ENCODE measurements around the gene ARSB.

The ARSB gene

DNA sequence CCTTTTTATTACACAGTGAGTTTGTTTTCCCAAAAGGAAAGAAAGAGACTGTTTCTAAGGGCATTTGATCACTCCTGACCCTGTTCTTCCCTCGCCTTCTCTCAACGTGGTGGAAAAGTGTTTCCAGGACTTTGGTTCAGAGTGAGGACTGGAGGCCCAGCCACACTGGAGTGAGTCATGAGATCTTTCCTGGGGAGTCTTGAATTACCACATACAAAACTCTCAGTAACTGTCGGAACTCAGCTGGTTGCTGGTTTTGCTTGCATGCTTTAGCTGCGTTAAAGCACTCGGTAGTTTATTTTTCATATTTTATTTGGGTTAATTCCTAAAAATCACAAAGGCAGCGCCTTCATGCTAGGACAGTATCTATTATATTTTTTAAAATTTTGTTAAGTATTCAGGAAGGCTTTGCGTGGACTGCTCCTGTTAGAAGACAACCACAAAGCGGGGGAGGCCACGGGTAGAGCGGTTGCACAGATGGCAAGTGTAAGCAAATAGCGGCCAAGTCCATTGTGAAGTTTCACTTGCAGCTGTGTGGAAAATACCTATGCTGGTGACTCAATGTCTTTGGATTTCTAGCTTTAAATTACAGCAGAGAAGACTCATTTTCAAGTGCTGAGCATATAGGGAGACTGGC lies 77.7 kb downstream of the ARSB start:
- no peaks in the 10 kb centered on the region for H3K36me3 ChIP-seq (ENCODE audit: control insufficient read depth, insufficient read depth, low read length)
- H3K27ac ChIP-seq (ENCODE audit: insufficient read depth, low read length, poor library complexity, severe bottlenecking): no peak overlapping the region
- H3K27me3 ChIP-seq (replicated peaks; ENCODE audit: control insufficient read depth, insufficient read depth, low read length, poor library complexity, severe bottlenecking): no peaks in the 10 kb centered on the region
- no peak for DNase-seq
- H3K4me1 ChIP-seq (ENCODE audit: control insufficient read depth, insufficient read depth, low read length, poor library complexity, severe bottlenecking): no peaks in the 10 kb centered on the region
- H3K9me3 ChIP-seq (ENCODE audit: control insufficient read depth, low read length): no peaks in the 10 kb centered on the region
- no peak overlapping the region for H3K4me3 ChIP-seq (ENCODE audit: insufficient read depth, low read depth, low read length, poor library complexity, severe bottlenecking)

DNA sequence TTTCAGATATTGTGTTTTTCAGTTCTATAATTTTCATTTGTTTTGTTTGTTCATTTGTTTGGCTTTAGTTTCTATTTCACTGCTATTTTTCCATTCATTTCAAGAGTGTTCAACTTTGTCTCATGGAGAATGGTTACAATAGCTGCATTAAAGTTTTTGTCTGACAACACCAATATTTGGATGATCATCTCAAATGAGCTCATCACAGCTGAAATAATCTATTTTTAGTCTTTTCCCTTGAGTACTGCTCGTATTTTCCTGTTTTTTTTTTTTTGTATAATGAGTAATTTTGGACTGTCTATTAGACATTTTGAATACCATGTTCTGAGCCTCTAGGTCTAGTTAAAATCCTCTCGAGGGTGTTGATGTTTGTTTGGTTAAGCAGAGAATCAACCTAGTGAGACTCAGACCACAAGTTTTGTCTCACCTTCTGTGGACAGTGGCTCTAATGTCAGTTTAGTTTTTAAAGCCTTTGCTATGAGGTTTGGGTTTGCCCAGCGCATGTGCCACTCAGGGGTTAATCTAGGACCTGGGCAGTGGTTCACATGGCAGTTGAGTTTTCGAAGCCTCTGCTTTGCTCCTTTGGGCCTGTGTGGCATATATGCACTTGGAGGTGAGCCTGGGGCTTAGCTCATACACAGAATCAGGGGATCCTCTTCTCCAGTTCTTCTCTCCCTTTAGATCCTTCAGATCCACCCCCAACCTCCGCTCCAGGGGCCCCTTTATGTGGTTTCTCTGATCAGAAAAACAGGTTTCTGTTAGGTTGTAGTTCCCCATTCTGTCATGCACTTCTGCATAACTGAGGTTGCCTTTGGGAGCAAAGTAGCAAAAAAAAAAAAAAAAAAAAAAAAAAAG lies 79.8 kb downstream of the ARSB start:
- H3K4me1 ChIP-seq (ENCODE audit: control insufficient read depth, insufficient read depth, low read length, poor library complexity, severe bottlenecking): no peaks in the 10 kb centered on the region
- no peaks in the 10 kb centered on the region for H3K27me3 ChIP-seq (replicated peaks; ENCODE audit: control insufficient read depth, insufficient read depth, low read length, poor library complexity, severe bottlenecking)
- no peak for DNase-seq
- peaks cover 3% of the 10 kb centered on the region for H3K9me3 ChIP-seq (ENCODE audit: control insufficient read depth, low read length)
- H3K27ac ChIP-seq (ENCODE audit: insufficient read depth, low read length, poor library complexity, severe bottlenecking): no peak overlapping the region
- H3K36me3 ChIP-seq (ENCODE audit: control insufficient read depth, insufficient read depth, low read length): no peaks in the 10 kb centered on the region
- no peak overlapping the region for H3K4me3 ChIP-seq (ENCODE audit: insufficient read depth, low read depth, low read length, poor library complexity, severe bottlenecking)

DNA sequence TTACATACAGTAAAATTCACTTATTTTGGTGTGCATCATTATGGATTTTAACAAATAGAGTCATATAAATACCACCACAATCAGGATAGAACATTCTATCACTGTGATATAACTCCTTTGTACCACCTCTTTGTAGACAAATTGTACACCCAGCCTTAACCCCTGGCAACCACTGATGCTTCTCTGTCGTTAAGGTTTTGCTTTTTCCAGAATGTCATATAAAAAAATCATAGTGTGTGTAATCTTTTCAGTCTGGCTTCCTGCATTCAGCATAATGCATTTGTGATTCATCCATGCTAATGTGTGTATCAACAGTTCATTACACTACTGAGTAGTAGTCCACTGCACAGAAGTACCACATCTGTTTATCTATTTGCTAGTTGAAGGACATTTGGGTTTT lies 81.2 kb downstream of the ARSB start:
- H3K4me3 ChIP-seq (ENCODE audit: insufficient read depth, low read depth, low read length, poor library complexity, severe bottlenecking): no peak overlapping the region
- H3K36me3 ChIP-seq (ENCODE audit: control insufficient read depth, insufficient read depth, low read length): no peaks in the 10 kb centered on the region
- H3K4me1 ChIP-seq (ENCODE audit: control insufficient read depth, insufficient read depth, low read length, poor library complexity, severe bottlenecking): no peaks in the 10 kb centered on the region
- no peaks in the 10 kb centered on the region for H3K27me3 ChIP-seq (replicated peaks; ENCODE audit: control insufficient read depth, insufficient read depth, low read length, poor library complexity, severe bottlenecking)
- DNase-seq: no peak
- peaks cover 6% of the 10 kb centered on the region for H3K9me3 ChIP-seq (ENCODE audit: control insufficient read depth, low read length)
- no peak overlapping the region for H3K27ac ChIP-seq (ENCODE audit: insufficient read depth, low read length, poor library complexity, severe bottlenecking)

DNA sequence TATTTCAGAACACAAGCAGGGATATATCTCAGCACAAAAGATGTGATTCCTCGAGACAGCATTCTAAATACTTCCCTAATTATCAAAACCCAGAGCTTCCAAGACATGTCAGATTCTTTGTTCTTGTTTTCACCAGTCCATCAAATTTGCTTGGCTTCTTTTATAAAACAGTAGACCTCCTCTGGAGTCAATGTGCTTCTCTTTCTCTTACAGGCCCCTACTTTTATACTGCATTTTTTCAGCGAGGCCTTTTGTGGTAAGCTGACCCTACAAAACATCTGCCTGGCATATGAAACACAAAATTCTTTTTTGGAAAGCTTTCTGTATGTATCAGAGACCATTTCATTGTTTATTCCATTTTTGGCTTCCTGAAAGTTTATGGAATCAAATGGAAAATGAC lies 81.8 kb downstream of the ARSB start:
- Histone ChIP-seq H3K27ac (ENCODE audit: insufficient read depth, low read length, poor library complexity, severe bottlenecking) (no peak overlapping the region), H3K4me3 (ENCODE audit: insufficient read depth, low read depth, low read length, poor library complexity, severe bottlenecking) (no peak overlapping the region), H3K4me1 (ENCODE audit: control insufficient read depth, insufficient read depth, low read length, poor library complexity, severe bottlenecking) (no peaks in the 10 kb centered on the region), H3K27me3 (replicated peaks; ENCODE audit: control insufficient read depth, insufficient read depth, low read length, poor library complexity, severe bottlenecking) (no peaks in the 10 kb centered on the region), H3K36me3 (ENCODE audit: control insufficient read depth, insufficient read depth, low read length) (no peaks in the 10 kb centered on the region), H3K9me3 (ENCODE audit: control insufficient read depth, low read length) (peaks cover 7% of the 10 kb centered on the region)
- DNase-seq: no peak

DNA sequence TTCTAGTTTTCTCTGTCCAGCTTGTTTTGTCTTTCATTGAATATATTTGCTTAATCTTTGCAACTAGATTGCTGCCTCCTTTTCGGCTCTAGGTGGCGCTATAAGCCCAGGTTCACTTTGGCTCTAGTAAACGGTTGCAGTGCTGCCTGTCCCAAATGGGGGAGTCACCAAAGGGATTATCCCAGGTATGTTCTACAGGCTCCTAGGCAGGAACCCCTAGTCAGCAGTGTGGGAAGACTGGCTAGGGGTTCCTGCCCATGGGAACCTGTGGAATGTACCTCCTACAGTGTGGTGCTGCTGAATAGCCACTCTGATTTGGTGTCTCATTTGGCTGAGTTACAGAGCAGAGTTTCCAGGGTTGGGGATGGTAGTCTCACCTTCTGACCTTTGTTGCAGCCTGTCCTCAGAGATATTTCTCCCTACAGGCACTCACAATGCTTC lies 85.2 kb downstream of the ARSB start:
- H3K4me1 ChIP-seq (ENCODE audit: control insufficient read depth, insufficient read depth, low read length, poor library complexity, severe bottlenecking): no peaks in the 10 kb centered on the region
- no peaks in the 10 kb centered on the region for H3K27me3 ChIP-seq (replicated peaks; ENCODE audit: control insufficient read depth, insufficient read depth, low read length, poor library complexity, severe bottlenecking)
- H3K4me3 ChIP-seq (ENCODE audit: insufficient read depth, low read depth, low read length, poor library complexity, severe bottlenecking): no peak overlapping the region
- H3K36me3 ChIP-seq (ENCODE audit: control insufficient read depth, insufficient read depth, low read length): no peaks in the 10 kb centered on the region
- peaks cover 7% of the 10 kb centered on the region for H3K9me3 ChIP-seq (ENCODE audit: control insufficient read depth, low read length)
- H3K27ac ChIP-seq (ENCODE audit: insufficient read depth, low read length, poor library complexity, severe bottlenecking): no peak overlapping the region
- no peak for DNase-seq

DNA sequence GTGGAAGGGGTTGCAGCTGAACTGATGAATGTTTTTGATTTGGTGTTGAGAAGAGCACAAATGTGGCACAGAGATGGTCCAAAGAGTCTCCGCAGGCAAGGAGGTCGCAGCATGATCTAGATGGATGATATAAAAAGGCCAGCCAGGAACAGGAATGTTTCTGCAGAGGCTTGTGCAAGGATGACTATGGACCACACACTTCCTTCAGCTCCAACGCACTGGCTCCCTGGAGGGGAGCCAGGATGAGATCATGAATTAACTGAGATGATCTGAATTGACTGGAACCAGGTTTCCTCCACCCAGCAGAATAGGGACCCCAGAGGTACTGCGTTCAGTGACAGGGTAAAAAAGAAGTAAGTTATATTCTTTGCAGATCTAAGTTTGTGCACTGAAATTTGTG lies 89.0 kb downstream of the ARSB start:
- H3K4me1 ChIP-seq (ENCODE audit: control insufficient read depth, insufficient read depth, low read length, poor library complexity, severe bottlenecking): no peaks in the 10 kb centered on the region
- no peak for DNase-seq
- no peaks in the 10 kb centered on the region for H3K36me3 ChIP-seq (ENCODE audit: control insufficient read depth, insufficient read depth, low read length)
- H3K9me3 ChIP-seq (ENCODE audit: control insufficient read depth, low read length): peaks cover 7% of the 10 kb centered on the region
- H3K4me3 ChIP-seq (ENCODE audit: insufficient read depth, low read depth, low read length, poor library complexity, severe bottlenecking): no peak overlapping the region
- no peaks in the 10 kb centered on the region for H3K27me3 ChIP-seq (replicated peaks; ENCODE audit: control insufficient read depth, insufficient read depth, low read length, poor library complexity, severe bottlenecking)
- H3K27ac ChIP-seq (ENCODE audit: insufficient read depth, low read length, poor library complexity, severe bottlenecking): no peak overlapping the region

DNA sequence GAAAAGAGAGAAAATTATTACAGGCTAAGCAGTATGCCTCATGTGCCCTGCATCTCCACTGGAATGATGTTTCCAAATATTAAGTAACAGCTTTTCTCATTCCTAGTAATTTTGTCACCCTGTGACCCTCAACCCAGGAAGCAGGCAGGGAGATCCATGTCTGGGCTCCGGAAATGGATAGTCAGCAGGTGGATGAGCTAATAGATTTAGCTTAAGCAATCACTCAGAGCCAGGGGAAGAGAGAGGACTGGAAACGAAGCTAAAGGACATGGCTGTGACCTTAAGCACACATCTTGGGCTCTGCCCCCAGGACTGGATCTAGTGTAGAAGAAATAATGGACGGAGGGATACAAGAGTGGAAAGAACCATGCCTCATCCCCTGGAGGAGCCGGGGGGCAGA lies 89.5 kb downstream of the ARSB start:
- Histone ChIP-seq H3K4me3 (ENCODE audit: insufficient read depth, low read depth, low read length, poor library complexity, severe bottlenecking) (no peak overlapping the region), H3K27me3 (replicated peaks; ENCODE audit: control insufficient read depth, insufficient read depth, low read length, poor library complexity, severe bottlenecking) (no peaks in the 10 kb centered on the region), H3K9me3 (ENCODE audit: control insufficient read depth, low read length) (peaks cover 7% of the 10 kb centered on the region), H3K4me1 (ENCODE audit: control insufficient read depth, insufficient read depth, low read length, poor library complexity, severe bottlenecking) (no peaks in the 10 kb centered on the region), H3K27ac (ENCODE audit: insufficient read depth, low read length, poor library complexity, severe bottlenecking) (no peak overlapping the region), H3K36me3 (ENCODE audit: control insufficient read depth, insufficient read depth, low read length) (no peaks in the 10 kb centered on the region)
- DNase-seq: no peak

DNA sequence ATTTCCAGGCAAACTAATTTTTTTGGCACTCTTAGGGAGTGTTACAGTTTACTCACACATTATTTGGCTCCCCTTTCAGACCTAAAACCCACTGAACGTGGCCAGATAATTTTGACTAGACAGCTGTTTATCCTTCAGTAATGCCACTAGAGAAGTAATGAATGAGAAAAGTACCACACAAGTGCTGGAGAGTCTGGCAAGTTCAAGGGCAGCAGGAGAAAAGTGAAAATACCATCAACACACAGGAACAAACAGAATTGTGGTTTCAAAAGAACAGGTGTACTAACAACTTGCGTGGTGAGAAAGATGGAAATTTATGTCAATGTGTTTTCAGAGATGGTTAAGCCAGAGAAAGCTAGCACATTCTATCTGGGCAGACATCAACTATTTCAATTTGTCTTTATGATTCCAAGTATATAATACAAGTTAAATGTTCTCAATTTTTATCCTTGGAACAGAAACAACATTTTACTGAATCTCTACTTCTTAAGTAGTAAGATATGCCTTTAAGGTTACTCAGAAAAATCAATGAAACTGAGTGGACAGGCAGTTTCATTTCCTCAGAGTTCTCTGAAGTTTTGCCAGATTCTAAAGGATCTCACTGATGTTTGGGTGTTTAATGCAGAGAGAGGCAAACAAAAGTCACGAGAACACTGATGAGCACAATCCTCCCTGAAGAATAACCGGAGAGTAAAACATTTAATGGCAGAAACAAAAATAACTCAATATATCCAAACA lies 91.0 kb downstream of the ARSB start:
- Histone ChIP-seq H3K27ac (ENCODE audit: insufficient read depth, low read length, poor library complexity, severe bottlenecking) (no peak overlapping the region), H3K27me3 (replicated peaks; ENCODE audit: control insufficient read depth, insufficient read depth, low read length, poor library complexity, severe bottlenecking) (no peaks in the 10 kb centered on the region), H3K4me3 (ENCODE audit: insufficient read depth, low read depth, low read length, poor library complexity, severe bottlenecking) (no peak overlapping the region), H3K36me3 (ENCODE audit: control insufficient read depth, insufficient read depth, low read length) (no peaks in the 10 kb centered on the region), H3K9me3 (ENCODE audit: control insufficient read depth, low read length) (peaks cover 3% of the 10 kb centered on the region), H3K4me1 (ENCODE audit: control insufficient read depth, insufficient read depth, low read length, poor library complexity, severe bottlenecking) (no peaks in the 10 kb centered on the region)
- DNase-seq: no peak

DNA sequence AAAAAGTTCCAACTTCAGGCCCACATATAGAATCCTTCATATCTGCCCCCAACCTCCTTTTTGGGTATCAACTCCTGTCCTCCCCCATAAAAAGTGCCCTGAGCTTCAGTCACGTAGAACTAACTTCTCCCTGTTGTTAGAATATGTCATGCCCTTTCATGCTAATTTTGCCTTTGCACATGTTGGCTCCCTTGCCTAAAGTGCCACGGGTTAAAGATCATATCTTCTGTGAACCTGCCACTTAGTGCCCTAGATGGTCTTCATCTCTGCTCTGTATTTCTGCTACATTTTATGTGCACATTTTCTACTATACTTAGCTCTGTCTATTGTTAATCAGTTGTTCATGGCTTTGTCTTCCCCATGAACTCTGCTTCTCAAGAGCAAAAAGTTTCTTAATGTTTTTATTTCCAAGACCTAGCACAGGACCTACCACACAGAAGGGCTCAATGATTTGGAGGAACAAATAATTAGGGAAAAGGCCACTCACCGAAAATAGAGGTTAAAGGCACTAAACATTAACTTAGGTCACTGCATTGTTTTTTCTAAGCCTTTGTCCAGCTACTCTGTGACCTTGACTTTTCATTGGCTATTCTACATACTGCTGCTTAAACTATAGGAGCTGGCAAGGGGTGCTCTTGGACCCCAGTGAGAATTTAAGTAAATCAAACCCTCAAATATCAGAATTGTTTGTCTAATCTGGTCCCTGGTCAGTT lies 94.3 kb downstream of the ARSB start:
- no peak for DNase-seq
- Histone ChIP-seq H3K4me1 (ENCODE audit: control insufficient read depth, insufficient read depth, low read length, poor library complexity, severe bottlenecking) (no peaks in the 10 kb centered on the region), H3K4me3 (ENCODE audit: insufficient read depth, low read depth, low read length, poor library complexity, severe bottlenecking) (no peak overlapping the region), H3K36me3 (ENCODE audit: control insufficient read depth, insufficient read depth, low read length) (no peaks in the 10 kb centered on the region), H3K9me3 (ENCODE audit: control insufficient read depth, low read length) (no peaks in the 10 kb centered on the region), H3K27me3 (replicated peaks; ENCODE audit: control insufficient read depth, insufficient read depth, low read length, poor library complexity, severe bottlenecking) (no peaks in the 10 kb centered on the region), H3K27ac (ENCODE audit: insufficient read depth, low read length, poor library complexity, severe bottlenecking) (no peak overlapping the region)
